Measurements from ENCODE around the gene KNSTRN.

The KNSTRN gene

GRCh38 chr15:40436892-40437751 is 54.6 kb downstream of the KNSTRN start:
- Histone ChIP-seq H3K9ac (ENCODE audit: insufficient read length, low read depth) (peak overlapping the region; percentile 83), H3K4me3 (ENCODE audit: insufficient read length, low read depth) (peak overlapping the region; percentile 53), H3K9me3 (ENCODE audit: insufficient read depth, low read length) (no peaks in the 10 kb centered on the region), H3K4me1 (ENCODE audit: insufficient read depth, insufficient read length) (peaks cover 16% of the 10 kb centered on the region), H3K27me3 (ENCODE audit: insufficient read depth, insufficient read length) (peaks cover 21% of the 10 kb centered on the region), H3K36me3 (ENCODE audit: insufficient read depth, insufficient read length, low read length) (no peaks in the 10 kb centered on the region)
- TF ChIP-seq ZNF274 (IDR thresholded peaks at IDR 0.05; ENCODE audit: low read depth, low read length) (no peak), YY1 (IDR thresholded peaks at IDR 0.05; ENCODE audit: insufficient read depth, insufficient read length) (no peak)
- DNase-seq (ENCODE audit: low read depth, low spot score) = no peak

GRCh38 chr15:40437752-40438687 is 55.5 kb downstream of the KNSTRN start:
- Histone ChIP-seq H3K4me1 (ENCODE audit: insufficient read depth, insufficient read length) (peaks cover 19% of the 10 kb centered on the region), H3K9me3 (ENCODE audit: insufficient read depth, low read length) (no peaks in the 10 kb centered on the region), H3K36me3 (ENCODE audit: insufficient read depth, insufficient read length, low read length) (peaks cover 3% of the 10 kb centered on the region), H3K9ac (ENCODE audit: insufficient read length, low read depth) (peak overlapping the region; percentile 92), H3K27me3 (ENCODE audit: insufficient read depth, insufficient read length) (peaks cover 21% of the 10 kb centered on the region), H3K4me3 (ENCODE audit: insufficient read length, low read depth) (peak overlapping the region; percentile 53)
- no peak for TF ChIP-seq SUZ12 (IDR thresholded peaks at IDR 0.05; ENCODE audit: extremely low read depth, insufficient read depth, insufficient read length)
- no peak for TF ChIP-seq ZNF274 (IDR thresholded peaks at IDR 0.05; ENCODE audit: low read depth, low read length)
- TF ChIP-seq YY1 (IDR thresholded peaks at IDR 0.05; ENCODE audit: insufficient read depth, insufficient read length) = no peak
- DNase-seq (ENCODE audit: low read depth, low spot score) = no peak

GRCh38 chr15:40438712-40439111 is 56.2 kb downstream of the KNSTRN start:
- no peak for DNase-seq (ENCODE audit: low read depth, low spot score)
- Histone ChIP-seq H3K27me3 (ENCODE audit: insufficient read depth, insufficient read length) (peaks cover 21% of the 10 kb centered on the region), H3K9ac (ENCODE audit: insufficient read length, low read depth) (peak overlapping the region; percentile 92), H3K4me3 (ENCODE audit: insufficient read length, low read depth) (peak overlapping the region; percentile 75), H3K4me1 (ENCODE audit: insufficient read depth, insufficient read length) (peaks cover 22% of the 10 kb centered on the region), H3K36me3 (ENCODE audit: insufficient read depth, insufficient read length, low read length) (peaks cover 4% of the 10 kb centered on the region), H3K9me3 (ENCODE audit: insufficient read depth, low read length) (no peaks in the 10 kb centered on the region)
- TF ChIP-seq SUZ12 (IDR thresholded peaks at IDR 0.05; ENCODE audit: extremely low read depth, insufficient read depth, insufficient read length) (no peak), ZNF274 (IDR thresholded peaks at IDR 0.05; ENCODE audit: low read depth, low read length) (no peak), YY1 (IDR thresholded peaks at IDR 0.05; ENCODE audit: insufficient read depth, insufficient read length) (no peak)

DNA sequence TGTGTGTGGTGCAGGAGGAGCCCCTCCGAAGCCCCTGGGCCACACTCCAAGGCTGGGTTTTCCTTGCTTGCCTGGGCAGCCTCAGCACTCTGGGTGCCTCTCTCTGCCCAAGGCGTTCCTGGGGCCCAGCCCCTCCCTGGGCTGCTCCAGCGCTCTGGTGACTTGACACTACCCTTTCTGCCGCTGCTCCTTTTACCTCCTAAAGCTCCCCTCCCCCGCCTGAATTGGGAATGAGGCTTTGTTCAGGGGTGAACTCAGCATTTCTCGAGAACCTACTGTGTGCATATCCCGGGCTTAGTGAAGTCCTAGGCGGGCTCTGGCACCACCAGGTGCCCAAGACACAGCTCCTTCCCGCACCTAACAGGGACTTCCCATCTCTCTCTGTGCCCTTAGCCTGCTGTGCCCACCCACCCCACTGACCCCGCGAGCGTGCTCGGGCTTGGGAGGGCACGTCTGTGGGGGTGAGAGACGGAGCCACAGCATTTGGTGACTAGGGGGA is 57.0 kb downstream of the KNSTRN start:
- H3K27me3 ChIP-seq (ENCODE audit: insufficient read depth, insufficient read length) = peaks cover 21% of the 10 kb centered on the region
- H3K36me3 ChIP-seq (ENCODE audit: insufficient read depth, insufficient read length, low read length) = peaks cover 4% of the 10 kb centered on the region
- TF ChIP-seq SUZ12 (IDR thresholded peaks at IDR 0.05; ENCODE audit: extremely low read depth, insufficient read depth, insufficient read length) (no peak), ZNF274 (IDR thresholded peaks at IDR 0.05; ENCODE audit: low read depth, low read length) (no peak), YY1 (IDR thresholded peaks at IDR 0.05; ENCODE audit: insufficient read depth, insufficient read length) (no peak)
- H3K4me1 ChIP-seq (ENCODE audit: insufficient read depth, insufficient read length) = peaks cover 22% of the 10 kb centered on the region
- peak; percentile 58 for DNase-seq (ENCODE audit: low read depth, low spot score)
- peak overlapping the region; percentile 75 for H3K4me3 ChIP-seq (ENCODE audit: insufficient read length, low read depth)
- H3K9me3 ChIP-seq (ENCODE audit: insufficient read depth, low read length) = no peaks in the 10 kb centered on the region
- H3K9ac ChIP-seq (ENCODE audit: insufficient read length, low read depth) = peak overlapping the region; percentile 92

GRCh38 chr15:40439960-40440742 is 57.6 kb downstream of the KNSTRN start:
- H3K4me3 ChIP-seq (ENCODE audit: insufficient read length, low read depth) = peak overlapping the region; percentile 75
- H3K4me1 ChIP-seq (ENCODE audit: insufficient read depth, insufficient read length) = peaks cover 22% of the 10 kb centered on the region
- no peak for DNase-seq (ENCODE audit: low read depth, low spot score)
- TF ChIP-seq ZNF274 (IDR thresholded peaks at IDR 0.05; ENCODE audit: low read depth, low read length) = no peak
- TF ChIP-seq SUZ12 (IDR thresholded peaks at IDR 0.05; ENCODE audit: extremely low read depth, insufficient read depth, insufficient read length) = no peak
- no peak for TF ChIP-seq YY1 (IDR thresholded peaks at IDR 0.05; ENCODE audit: insufficient read depth, insufficient read length)
- no peaks in the 10 kb centered on the region for H3K9me3 ChIP-seq (ENCODE audit: insufficient read depth, low read length)
- peak overlapping the region; percentile 92 for H3K9ac ChIP-seq (ENCODE audit: insufficient read length, low read depth)
- H3K36me3 ChIP-seq (ENCODE audit: insufficient read depth, insufficient read length, low read length) = peaks cover 4% of the 10 kb centered on the region
- peaks cover 14% of the 10 kb centered on the region for H3K27me3 ChIP-seq (ENCODE audit: insufficient read depth, insufficient read length)

- Histone ChIP-seq H3K9me3 (ENCODE audit: insufficient read depth, low read length) (no peaks in the 10 kb centered on the region), H3K4me3 (ENCODE audit: insufficient read length, low read depth) (peak within 1 kb of the TSS; percentile 75), H3K27me3 (ENCODE audit: insufficient read depth, insufficient read length) (peaks cover 6% of the 10 kb centered on the region), H3K4me1 (ENCODE audit: insufficient read depth, insufficient read length) (peaks cover 22% of the 10 kb centered on the region), H3K36me3 (ENCODE audit: insufficient read depth, insufficient read length, low read length) (peaks cover 9% of the 10 kb centered on the region), H3K9ac (ENCODE audit: insufficient read length, low read depth) (peak within 1 kb of the TSS; percentile 92)
- DNase-seq (ENCODE audit: low read depth, low spot score) = peak; percentile 92
- no peak for TF ChIP-seq ZNF274 (IDR thresholded peaks at IDR 0.05; ENCODE audit: low read depth, low read length)
- TF ChIP-seq YY1 (IDR thresholded peaks at IDR 0.05; ENCODE audit: insufficient read depth, insufficient read length) = no peak
- TF ChIP-seq SUZ12 (IDR thresholded peaks at IDR 0.05; ENCODE audit: extremely low read depth, insufficient read depth, insufficient read length) = no peak
Observed at GRCh38 chr15:40440743-40441564, 58.4 kb downstream of the KNSTRN start, which contains the start of gene BAHD1. Gene BAHD1, plus strand, starts transcription at chr15:40440953. Its CDS starts 17,512 bp downstream, at chr15:40458465.

Data from NT2/D1 (cell line).